Astrocyte of the cerebellum (primary cell): ENCODE results near the gene AFF3.

Source experiments
- DNase-seq: peaks from one replicate; pipeline ENCODE4 v3.0.0-alpha.2; 2011; ENCODE audit warnings: low read depth
- H3K4me3 ChIP-seq: 2 replicates; pipeline ENCODE4 v1.5.1; 2011; ENCODE audit warnings: mild to moderate bottlenecking, low read depth, low read length, moderate library complexity
- in situ Hi-C: cut with HindIII; loops from 2 replicates; pipeline ENCODE4 v1.10.0; 2017; ENCODE audit warnings: low sequenced_read_pairs
- TF ChIP-seq, protein P1 (sequence below): IDR thresholded peaks from 2 replicates; pipeline ENCODE4 v1.5.1; 2012; ENCODE audit warnings: low read length, low read depth, moderate library complexity, mild to moderate bottlenecking; ENCODE audit errors: missing control alignments

Gene AFF3

DNA sequence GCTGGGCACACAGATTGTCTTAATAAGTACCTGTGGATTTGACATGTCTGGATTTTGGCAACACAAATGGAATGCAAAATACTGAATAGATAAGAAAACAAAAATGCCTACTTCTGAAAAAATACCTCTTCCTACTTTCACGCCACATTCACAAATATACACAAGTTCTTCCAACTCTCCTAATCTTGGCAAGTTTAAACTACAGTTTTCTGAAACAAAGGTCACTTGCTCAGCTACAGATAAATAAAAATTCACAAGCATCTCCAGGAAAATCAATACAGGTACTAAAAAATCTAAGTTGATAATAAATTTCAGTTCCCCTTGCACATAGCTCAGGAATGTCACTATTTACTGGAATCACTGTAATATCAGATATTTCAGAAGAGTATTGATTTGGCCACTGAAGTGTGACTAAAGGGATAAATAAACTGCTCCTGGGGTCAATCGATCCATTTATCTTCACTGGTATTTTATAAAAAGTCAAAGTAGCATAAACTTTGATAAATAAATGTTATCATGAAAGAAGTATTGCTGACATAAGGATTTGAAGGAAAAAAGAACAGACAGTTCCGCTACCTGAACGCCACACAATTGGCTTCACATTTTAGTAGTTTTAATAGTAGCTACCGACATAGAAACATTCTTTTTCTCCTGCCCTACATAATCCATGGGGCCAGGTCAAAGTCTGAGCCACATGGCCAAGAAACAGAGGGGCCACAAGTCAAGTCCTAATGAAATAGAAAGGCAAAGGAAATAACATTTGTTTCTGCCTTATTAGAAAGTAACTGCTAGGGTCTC, 243.1 kb downstream of the AFF3 start:
- no peak for DNase-seq
- no peak overlapping the region for H3K4me3 ChIP-seq
- TF ChIP-seq, protein P1, sequence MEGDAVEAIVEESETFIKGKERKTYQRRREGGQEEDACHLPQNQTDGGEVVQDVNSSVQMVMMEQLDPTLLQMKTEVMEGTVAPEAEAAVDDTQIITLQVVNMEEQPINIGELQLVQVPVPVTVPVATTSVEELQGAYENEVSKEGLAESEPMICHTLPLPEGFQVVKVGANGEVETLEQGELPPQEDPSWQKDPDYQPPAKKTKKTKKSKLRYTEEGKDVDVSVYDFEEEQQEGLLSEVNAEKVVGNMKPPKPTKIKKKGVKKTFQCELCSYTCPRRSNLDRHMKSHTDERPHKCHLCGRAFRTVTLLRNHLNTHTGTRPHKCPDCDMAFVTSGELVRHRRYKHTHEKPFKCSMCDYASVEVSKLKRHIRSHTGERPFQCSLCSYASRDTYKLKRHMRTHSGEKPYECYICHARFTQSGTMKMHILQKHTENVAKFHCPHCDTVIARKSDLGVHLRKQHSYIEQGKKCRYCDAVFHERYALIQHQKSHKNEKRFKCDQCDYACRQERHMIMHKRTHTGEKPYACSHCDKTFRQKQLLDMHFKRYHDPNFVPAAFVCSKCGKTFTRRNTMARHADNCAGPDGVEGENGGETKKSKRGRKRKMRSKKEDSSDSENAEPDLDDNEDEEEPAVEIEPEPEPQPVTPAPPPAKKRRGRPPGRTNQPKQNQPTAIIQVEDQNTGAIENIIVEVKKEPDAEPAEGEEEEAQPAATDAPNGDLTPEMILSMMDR = no peak
- in situ Hi-C loops = no loop called here

DNA sequence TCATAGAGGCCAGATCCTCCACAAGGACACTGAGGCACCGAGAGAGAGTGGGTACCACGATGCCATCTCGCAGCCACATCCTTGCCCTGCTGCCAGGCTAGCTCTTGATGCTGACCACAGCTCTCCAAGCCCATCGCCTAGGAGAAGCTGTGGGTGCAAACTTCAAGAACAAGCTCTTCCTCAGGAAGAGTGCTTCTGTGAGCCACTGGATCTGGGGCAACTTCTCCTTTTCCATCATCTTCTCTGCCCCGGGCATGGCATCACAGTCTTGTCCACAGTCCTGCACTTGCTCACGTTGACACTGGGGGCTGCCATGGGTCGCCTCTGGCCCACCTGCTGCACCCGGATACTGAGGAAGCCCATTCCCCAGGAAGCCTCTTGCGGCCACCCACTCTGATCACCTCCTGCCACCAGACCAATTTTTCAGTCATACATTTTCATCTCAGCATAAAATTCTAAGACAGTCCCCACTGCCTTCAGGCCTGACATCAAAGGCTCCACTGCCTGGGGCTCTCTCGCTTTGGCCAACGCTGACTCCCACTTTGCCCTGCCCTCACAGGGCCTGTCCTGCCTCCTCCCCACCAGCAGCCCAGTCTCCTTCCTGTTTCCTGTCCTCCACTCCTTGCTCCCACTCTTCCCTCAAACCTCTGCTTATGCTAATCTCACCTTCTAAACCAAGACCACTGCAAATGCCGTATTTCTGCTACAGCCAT, 243.9 kb downstream of the AFF3 start:
- TF ChIP-seq, protein P1 = no peak
- no peak overlapping the region for H3K4me3 ChIP-seq
- in situ Hi-C loops = no loop called here
- DNase-seq = no peak

DNA sequence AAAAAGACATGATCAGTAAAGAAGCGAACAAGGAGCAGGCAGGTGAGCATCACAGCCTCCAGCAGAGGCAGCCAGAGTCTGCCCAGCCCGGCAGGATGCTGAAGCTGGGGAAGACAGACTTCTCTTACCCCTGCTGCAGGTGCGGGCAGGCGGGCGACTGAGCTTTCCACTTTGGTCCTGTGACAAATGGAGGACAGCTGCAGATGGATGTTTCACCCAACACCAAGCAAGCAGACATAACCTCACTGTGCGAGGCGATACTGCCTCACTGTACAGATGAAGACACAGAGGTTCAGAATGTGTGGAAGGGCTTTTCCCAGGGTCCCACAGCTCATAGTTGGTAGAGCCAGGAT, 251.0 kb downstream of the AFF3 start:
- TF ChIP-seq, protein P1 = no peak
- DNase-seq = no peak
- no peak overlapping the region for H3K4me3 ChIP-seq
- in situ Hi-C loops = loop anchor here (5.0 kb wide), 1 partner anchor 41 kb away; no protein-coding TSS in a partner anchor

DNA sequence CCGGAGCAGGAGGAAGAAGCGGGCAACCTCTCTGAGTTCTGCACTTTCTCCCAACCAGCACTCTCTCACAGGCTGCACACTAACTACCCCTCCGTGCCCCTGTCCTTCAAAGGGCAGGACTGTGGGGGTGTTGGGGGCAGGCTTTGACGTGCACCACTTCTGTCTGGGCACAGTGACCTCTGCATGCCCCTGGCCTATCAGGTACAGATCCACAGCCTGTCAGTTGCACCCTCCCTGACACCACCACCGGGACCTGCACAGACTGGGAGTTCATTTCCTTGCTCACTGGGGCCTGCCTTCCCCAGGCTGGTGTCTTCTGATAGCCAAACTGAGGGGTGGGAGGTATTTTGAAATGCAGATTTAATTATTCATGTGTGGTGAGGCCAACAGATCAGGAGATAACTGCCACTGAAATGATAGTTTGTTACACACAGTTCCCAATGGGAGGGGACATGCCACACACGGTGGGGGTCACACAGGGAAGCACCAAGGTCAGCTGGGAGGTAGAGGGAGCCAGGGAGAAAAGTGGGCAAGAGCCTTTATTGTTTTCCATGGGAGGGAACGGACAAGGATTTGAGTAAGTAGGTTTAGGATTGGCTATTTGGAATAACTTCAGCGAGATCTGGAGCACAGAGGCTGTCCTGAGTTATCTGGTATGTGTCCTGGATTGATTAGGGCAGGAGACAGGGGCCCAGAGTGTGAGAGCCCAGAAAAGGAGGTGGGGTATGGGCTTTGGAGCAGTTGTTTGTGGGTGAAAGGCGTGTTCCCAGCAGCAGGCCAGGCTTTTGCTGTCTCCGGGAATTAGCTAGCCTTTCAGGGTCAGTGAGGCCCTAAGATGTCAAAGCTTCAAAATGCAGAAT, 251.6 kb downstream of the AFF3 start:
- in situ Hi-C loops = loop anchor here (5.0 kb wide), 1 partner anchor 42 kb away; no protein-coding TSS in a partner anchor
- H3K4me3 ChIP-seq = no peak overlapping the region
- no peak for DNase-seq
- TF ChIP-seq, protein P1 = no peak

DNA sequence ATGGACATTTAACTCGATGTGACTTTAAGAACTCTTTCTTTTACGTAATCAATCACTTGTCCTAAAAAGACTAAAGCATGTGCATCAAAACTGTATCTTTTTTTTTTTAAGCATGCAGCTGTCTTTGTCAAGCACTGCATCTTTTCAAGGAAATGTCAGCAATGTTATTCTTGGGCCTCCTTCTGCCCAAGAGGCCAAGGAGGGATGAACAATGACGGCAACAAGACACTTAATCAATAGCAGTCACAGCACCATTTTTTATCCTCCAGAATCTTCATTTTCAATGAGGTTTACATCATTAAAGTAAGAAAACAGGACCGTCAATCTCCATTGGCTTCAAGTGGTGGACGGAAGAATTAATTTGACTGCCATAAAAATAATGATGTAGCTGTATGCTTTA, 253.8 kb downstream of the AFF3 start:
- in situ Hi-C loops = no loop called here
- DNase-seq = no peak
- TF ChIP-seq, protein P1 = no peak
- H3K4me3 ChIP-seq = no peak overlapping the region

DNA sequence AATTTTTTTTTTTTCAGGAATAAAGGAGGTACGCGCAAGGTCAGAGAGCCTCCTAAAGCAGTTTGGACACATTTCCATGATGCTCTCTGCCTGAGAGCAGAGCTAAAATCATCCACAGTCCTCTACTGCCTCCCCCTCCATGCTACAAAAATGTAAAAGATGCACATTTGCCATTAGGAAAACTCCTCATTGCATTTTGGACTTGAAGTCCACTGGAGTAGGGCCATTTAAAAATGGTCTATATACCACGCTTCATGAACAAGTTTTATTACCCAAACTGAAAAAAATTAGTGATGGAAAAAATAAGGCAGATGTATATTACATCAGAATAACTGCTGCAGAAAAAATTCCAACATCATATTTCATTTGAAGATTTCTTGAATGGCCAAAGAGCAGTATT, 256.0 kb downstream of the AFF3 start:
- in situ Hi-C loops = no loop called here
- no peak for DNase-seq
- TF ChIP-seq, protein P1 = no peak
- H3K4me3 ChIP-seq = no peak overlapping the region
